Uterus (tissue), 2 donors: ENCODE results near the gene DYDC2.

Experiments used
- POLR2A ChIP-seq, 2 donors: fragments of 450-650 bp; IDR thresholded peaks; one replicate each; pipeline ENCODE4 v1.6.1; 2016; ENCODE audit warnings: antibody characterized with exemption in 2 of 2, mild to moderate bottlenecking in 1 of 2, moderate library complexity in 1 of 2
- TF ChIP-seq, protein P1 (sequence below), 4 experiments: fragments of 200-600 bp in 2 of 4; fragments of 450-650 bp in 2 of 4; sonication (generic) in 2 of 4; IDR thresholded peaks; one replicate each; pipeline ENCODE4 v1.5.1; 2016 to 2019; ENCODE audit warnings: antibody characterized with exemption in 4 of 4, mild to moderate bottlenecking in 2 of 4, moderate library complexity in 1 of 4

DNA sequence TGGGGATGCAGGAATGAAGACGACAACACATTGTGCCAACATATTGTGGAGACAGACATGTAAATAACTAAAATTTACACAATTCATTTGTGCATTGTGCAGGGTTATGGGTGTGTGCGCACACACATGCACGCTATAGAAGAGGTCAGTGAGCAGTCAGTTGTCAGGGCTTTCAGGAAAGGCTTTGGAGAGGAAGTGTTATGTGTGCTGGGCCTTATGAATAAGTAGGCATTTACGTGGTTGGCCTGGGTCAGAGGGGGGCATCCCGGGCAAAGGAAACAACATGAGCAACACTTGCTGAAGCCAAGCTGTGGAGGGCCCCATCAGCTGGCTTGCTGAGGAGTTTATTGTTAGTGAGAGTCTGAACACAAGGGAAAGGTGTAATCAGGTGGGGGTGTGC is 55.9 kb downstream of the DYDC2 start:
- TF ChIP-seq, protein P1, sequence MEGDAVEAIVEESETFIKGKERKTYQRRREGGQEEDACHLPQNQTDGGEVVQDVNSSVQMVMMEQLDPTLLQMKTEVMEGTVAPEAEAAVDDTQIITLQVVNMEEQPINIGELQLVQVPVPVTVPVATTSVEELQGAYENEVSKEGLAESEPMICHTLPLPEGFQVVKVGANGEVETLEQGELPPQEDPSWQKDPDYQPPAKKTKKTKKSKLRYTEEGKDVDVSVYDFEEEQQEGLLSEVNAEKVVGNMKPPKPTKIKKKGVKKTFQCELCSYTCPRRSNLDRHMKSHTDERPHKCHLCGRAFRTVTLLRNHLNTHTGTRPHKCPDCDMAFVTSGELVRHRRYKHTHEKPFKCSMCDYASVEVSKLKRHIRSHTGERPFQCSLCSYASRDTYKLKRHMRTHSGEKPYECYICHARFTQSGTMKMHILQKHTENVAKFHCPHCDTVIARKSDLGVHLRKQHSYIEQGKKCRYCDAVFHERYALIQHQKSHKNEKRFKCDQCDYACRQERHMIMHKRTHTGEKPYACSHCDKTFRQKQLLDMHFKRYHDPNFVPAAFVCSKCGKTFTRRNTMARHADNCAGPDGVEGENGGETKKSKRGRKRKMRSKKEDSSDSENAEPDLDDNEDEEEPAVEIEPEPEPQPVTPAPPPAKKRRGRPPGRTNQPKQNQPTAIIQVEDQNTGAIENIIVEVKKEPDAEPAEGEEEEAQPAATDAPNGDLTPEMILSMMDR (IDR thresholded peaks at IDR 0.05): no peak
- TF ChIP-seq POLR2A (IDR thresholded peaks at IDR 0.05): no peak
